ENCODE data around the gene LRRN2. TPM values are rescaled to one million over a fixed set of nuclear protein-coding genes. Genes with fewer than 3 reads are reported as not detected.

Gene LRRN2
- total and polyA plus RNA-seq, 2 experiments from 2014 or later = 0.74 to 2.6 TPM

DNA sequence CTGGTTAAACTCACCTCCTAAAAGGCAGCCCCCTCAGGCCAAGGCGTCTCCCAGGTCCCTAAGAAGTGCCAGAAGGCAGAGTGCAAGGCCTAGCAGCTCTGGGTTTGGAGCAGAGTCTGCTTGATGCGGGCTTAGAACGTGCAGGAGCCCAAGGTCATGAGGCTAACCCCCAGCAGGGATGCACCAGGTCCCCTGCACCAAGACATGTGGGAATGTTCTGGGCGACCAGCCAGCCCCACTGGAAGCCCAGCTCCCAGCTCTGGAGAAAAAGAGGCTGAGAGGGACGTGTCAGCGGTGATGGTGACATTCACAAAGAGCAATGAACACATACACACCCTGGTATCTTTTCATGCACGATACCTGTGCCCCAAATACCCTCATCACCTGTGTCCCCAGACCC is 5.1 kb downstream of the LRRN2 start:
- TF ChIP-seq ZNF114 (CRISPR knock-in tag; IDR thresholded peaks at IDR 0.05) (no peak), STAT1 (IDR thresholded peaks at IDR 0.05; ENCODE audit: unreplicated experiment) (no peak), ZNF331 (CRISPR knock-in tag; IDR thresholded peaks at IDR 0.05; ENCODE audit: low read depth) (no peak)
- no peaks in the 10 kb centered on the region for H3K9me3 Mint-ChIP-seq
- H4K20me1 ChIP-seq (replicated peaks; ENCODE audit: insufficient read depth) = no peaks in the 10 kb centered on the region; the same call in 1 of the 2 replicates
- no peaks in the 10 kb centered on the region; the same call in 1 of the 3 replicates for H3K36me3 Mint-ChIP-seq (ENCODE audit: low read depth)
- H3K4me2 ChIP-seq = no peak overlapping the region
- H3K4me1 Mint-ChIP-seq = peaks cover 24% of the 10 kb centered on the region
- H3K4me3 Mint-ChIP-seq = no peak overlapping the region
- peaks cover 10% of the 10 kb centered on the region; the same call in 1 of the 2 replicates for H3K4me1 ChIP-seq (ENCODE audit: insufficient read depth)
- no peaks in the 10 kb centered on the region for H3K79me2 ChIP-seq (replicated peaks; ENCODE audit: insufficient read depth)
- H3K4me3 ChIP-seq = no peak overlapping the region
- no peaks in the 10 kb centered on the region for H3K9me2 ChIP-seq (ENCODE audit: insufficient read depth)
- no peak for DNase-seq (ENCODE audit: low spot score)
- H3K27me3 ChIP-seq (ENCODE audit: insufficient read depth) = peaks cover 27% of the 10 kb centered on the region
- H3F3A ChIP-seq (replicated peaks; ENCODE audit: low read depth) = no peaks in the 10 kb centered on the region
- H3K36me3 ChIP-seq (ENCODE audit: insufficient read depth) = no peaks in the 10 kb centered on the region
- no peak overlapping the region for H2AFZ ChIP-seq
- H3K27ac ChIP-seq (ENCODE audit: low read depth) = no peak overlapping the region
- peaks cover 22% of the 10 kb centered on the region for H3K27me3 Mint-ChIP-seq (ENCODE audit: insufficient read depth, low read depth, poor library complexity)
- H3K27ac Mint-ChIP-seq = no peak overlapping the region
- ATAC-seq = no peak

DNA sequence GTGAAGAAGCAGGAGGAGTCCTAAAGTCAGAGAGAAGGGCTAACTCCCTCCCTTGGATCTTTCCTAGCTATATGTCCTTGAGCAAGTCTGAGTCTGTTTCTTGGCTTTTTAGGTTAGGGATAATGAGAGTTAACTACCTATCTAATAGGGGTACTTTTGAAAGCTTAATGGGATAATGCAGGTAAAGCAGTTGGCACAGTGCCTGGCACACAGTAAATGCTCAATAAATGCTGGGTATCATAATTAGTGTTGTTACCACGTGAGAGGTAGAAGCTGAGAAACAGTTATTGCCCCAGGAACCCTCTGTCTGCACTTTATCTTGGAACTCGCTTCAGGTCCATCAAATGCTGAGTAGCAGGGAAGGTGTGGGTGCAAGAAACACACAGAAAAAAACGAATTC is 5.5 kb downstream of the LRRN2 start:
- H3K4me3 Mint-ChIP-seq = no peak overlapping the region
- no peak overlapping the region for H3K27ac Mint-ChIP-seq
- peaks cover 10% of the 10 kb centered on the region; the same call in 1 of the 2 replicates for H3K4me1 ChIP-seq (ENCODE audit: insufficient read depth)
- H4K20me1 ChIP-seq (replicated peaks; ENCODE audit: insufficient read depth) = no peaks in the 10 kb centered on the region; the same call in 1 of the 2 replicates
- no peak overlapping the region for H3K4me2 ChIP-seq
- no peaks in the 10 kb centered on the region for H3F3A ChIP-seq (replicated peaks; ENCODE audit: low read depth)
- H3K27me3 Mint-ChIP-seq (ENCODE audit: insufficient read depth, low read depth, poor library complexity) = peaks cover 21% of the 10 kb centered on the region
- H3K27me3 ChIP-seq (ENCODE audit: insufficient read depth) = peaks cover 26% of the 10 kb centered on the region
- ATAC-seq (no peak), DNase-seq (ENCODE audit: low spot score) (no peak)
- H3K36me3 ChIP-seq (ENCODE audit: insufficient read depth) = no peaks in the 10 kb centered on the region
- no peak overlapping the region for H2AFZ ChIP-seq
- H3K4me1 Mint-ChIP-seq = peaks cover 24% of the 10 kb centered on the region
- no peaks in the 10 kb centered on the region for H3K9me2 ChIP-seq (ENCODE audit: insufficient read depth)
- H3K36me3 Mint-ChIP-seq (ENCODE audit: low read depth) = no peaks in the 10 kb centered on the region; the same call in 1 of the 3 replicates
- no peaks in the 10 kb centered on the region for H3K79me2 ChIP-seq (replicated peaks; ENCODE audit: insufficient read depth)
- no peak overlapping the region for H3K4me3 ChIP-seq
- no peak overlapping the region for H3K27ac ChIP-seq (ENCODE audit: low read depth)
- H3K9me3 Mint-ChIP-seq = no peaks in the 10 kb centered on the region
- TF ChIP-seq EZH2 (IDR thresholded peaks at IDR 0.05; ENCODE audit: low read depth, unreplicated experiment) (no peak), ZNF462 (CRISPR knock-in tag; IDR thresholded peaks at IDR 0.05) (no peak), ETS1 (IDR thresholded peaks at IDR 0.05) (no peak), CREB1 (CRISPR knock-in tag; IDR thresholded peaks at IDR 0.05; ENCODE audit: low read depth) (no peak), POLR2AphosphoS5 (IDR thresholded peaks at IDR 0.05; ENCODE audit: low read depth) (no peak), CTCF (conservative IDR thresholded peaks at IDR 0.05; ENCODE audit: low read depth in 2 of 2) (no peak), JUNB (IDR thresholded peaks at IDR 0.05; ENCODE audit: unreplicated experiment) (no peak), EZH2phosphoT487 (IDR thresholded peaks at IDR 0.05; ENCODE audit: unreplicated experiment) (no peak), ZNF331 (CRISPR knock-in tag; IDR thresholded peaks at IDR 0.05; ENCODE audit: low read depth) (no peak)

Measured in GM23338 (cell line).